Right lobe of liver (tissue), 4 donors: ENCODE data around the gene CBX1.

Source experiments
- POLR2A ChIP-seq: fragments of 450-650 bp; IDR thresholded peaks from one replicate; pipeline ENCODE4 v1.6.1; 2017; ENCODE audit warnings: antibody characterized with exemption, mild to moderate bottlenecking
- TF ChIP-seq, protein P1 (sequence below), 4 donors: fragments of 200-600 bp in 3 of 4; fragments of 450-650 bp in 1 of 4; IDR thresholded peaks; one replicate each; pipeline versions ENCODE4 v1.5.1 to v1.8.0; 2016 to 2022; ENCODE audit warnings: antibody characterized with exemption in 4 of 4, mild to moderate bottlenecking in 2 of 4
- donor health status: DM: no; HTN: no; CAD: no.
- donor health status: DM: no; HTN: no; CAD: no.
- donor health status: DM: no; HTN: yes; CAD: no.

DNA sequence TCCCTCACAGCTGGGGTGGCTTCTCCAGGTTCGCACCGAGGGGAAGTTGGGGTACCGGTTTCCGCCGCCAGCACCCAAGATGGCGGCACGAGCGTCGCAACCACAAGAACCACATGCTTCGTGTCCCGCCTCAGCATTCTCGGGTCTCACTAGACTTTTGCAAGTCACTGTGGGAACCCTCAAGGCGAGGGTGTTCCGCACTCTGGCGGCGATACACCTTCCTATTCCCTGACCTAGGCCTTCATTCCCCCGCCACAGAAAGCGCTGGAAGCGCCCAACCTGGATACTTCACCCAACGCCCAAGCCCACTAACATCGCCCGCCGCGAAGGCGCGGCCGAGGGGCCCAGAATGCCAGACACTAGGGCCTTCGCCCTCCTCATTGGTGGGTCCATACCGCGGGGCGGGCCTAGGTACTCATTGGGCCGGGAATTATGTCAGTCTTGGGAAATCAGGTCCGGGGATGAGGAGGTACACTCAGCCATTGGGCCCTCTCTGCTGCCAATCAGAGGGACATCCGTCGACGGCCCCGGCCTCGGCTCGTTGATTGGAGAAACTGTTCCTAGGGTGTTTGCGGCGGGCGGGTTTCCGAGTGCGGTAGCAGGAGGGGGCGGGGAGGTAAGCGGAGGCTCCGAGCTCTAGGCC is 53.4 kb downstream of the CBX1 start, which contains the start of gene NFE2L1:
- TF ChIP-seq, protein P1, sequence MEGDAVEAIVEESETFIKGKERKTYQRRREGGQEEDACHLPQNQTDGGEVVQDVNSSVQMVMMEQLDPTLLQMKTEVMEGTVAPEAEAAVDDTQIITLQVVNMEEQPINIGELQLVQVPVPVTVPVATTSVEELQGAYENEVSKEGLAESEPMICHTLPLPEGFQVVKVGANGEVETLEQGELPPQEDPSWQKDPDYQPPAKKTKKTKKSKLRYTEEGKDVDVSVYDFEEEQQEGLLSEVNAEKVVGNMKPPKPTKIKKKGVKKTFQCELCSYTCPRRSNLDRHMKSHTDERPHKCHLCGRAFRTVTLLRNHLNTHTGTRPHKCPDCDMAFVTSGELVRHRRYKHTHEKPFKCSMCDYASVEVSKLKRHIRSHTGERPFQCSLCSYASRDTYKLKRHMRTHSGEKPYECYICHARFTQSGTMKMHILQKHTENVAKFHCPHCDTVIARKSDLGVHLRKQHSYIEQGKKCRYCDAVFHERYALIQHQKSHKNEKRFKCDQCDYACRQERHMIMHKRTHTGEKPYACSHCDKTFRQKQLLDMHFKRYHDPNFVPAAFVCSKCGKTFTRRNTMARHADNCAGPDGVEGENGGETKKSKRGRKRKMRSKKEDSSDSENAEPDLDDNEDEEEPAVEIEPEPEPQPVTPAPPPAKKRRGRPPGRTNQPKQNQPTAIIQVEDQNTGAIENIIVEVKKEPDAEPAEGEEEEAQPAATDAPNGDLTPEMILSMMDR (IDR thresholded peaks at IDR 0.05), result no peak
- TF ChIP-seq POLR2A, result peak; percentile 66
